IMR-90 (cell line): ENCODE measurements around the gene SYNRG.
A peak's percentile ranks its signal among the peaks of the same experiment; 100 is the strongest.

ENCODE experiments used
- BHLHE40 ChIP-seq: fragments of 150-350 bp; IDR thresholded peaks from 2 replicates; pipeline ENCODE4 v1.6.1; 2016; ENCODE audit warnings: mild to moderate bottlenecking, low read depth, low read length
- CEBPB ChIP-seq: IDR thresholded peaks from 2 replicates; pipeline ENCODE4 v1.6.1; 2012; ENCODE audit warnings: low read depth, low read length, improper control_type of control experiment
- CHD1 ChIP-seq: IDR thresholded peaks from 2 replicates; pipeline ENCODE4 v1.6.1; 2012; ENCODE audit warnings: low read depth, low read length, improper control_type of control experiment
- MAFK ChIP-seq: IDR thresholded peaks from 2 replicates; pipeline ENCODE4 v1.6.1; 2012; ENCODE audit warnings: low read depth, low read length, improper control_type of control experiment
- MAZ ChIP-seq: IDR thresholded peaks from 2 replicates; pipeline ENCODE4 v1.6.1; 2012; ENCODE audit warnings: low read depth, mild to moderate bottlenecking, low read length, improper control_type of control experiment, moderate library complexity, borderline replicate concordance
- MXI1 ChIP-seq: IDR thresholded peaks from 2 replicates; pipeline ENCODE4 v1.6.1; 2012; ENCODE audit warnings: low read depth, mild to moderate bottlenecking, low read length, moderate library complexity, borderline replicate concordance
- NFE2L2 ChIP-seq: fragments of 150-350 bp; IDR thresholded peaks from 2 replicates; pipeline ENCODE4 v1.6.1; 2016; ENCODE audit warnings: low read depth, mild to moderate bottlenecking, low read length
- POLR2A ChIP-seq: IDR thresholded peaks from 2 replicates; pipeline ENCODE4 v1.6.1; 2012; ENCODE audit warnings: mild to moderate bottlenecking, low read depth, low read length
- RAD21 ChIP-seq: IDR thresholded peaks from 2 replicates; pipeline ENCODE4 v1.6.1; 2012; ENCODE audit warnings: low read length, improper control_type of control experiment
- RCOR1 ChIP-seq: IDR thresholded peaks from 2 replicates; pipeline ENCODE4 v1.6.1; 2012; ENCODE audit warnings: mild to moderate bottlenecking, low read length, improper control_type of control experiment; ENCODE audit not compliant: insufficient replicate concordance
- RFX5 ChIP-seq: IDR thresholded peaks from 2 replicates; pipeline ENCODE4 v1.8.0; 2012; ENCODE audit warnings: low read depth, mild to moderate bottlenecking, low read length, moderate library complexity
- TF ChIP-seq, protein P1 (sequence below): conservative IDR thresholded peaks from 2 replicates; pipeline ENCODE4 v1.5.1; 2012; ENCODE audit warnings: mild to moderate bottlenecking, low read depth, low read length, improper control_type of control experiment
- TF ChIP-seq, protein P2 (sequence below): fragments of 150-350 bp; IDR thresholded peaks from 2 replicates; pipeline ENCODE4 v1.6.1; 2016; ENCODE audit warnings: low read depth, mild to moderate bottlenecking, low read length, moderate library complexity, borderline replicate concordance
- TF ChIP-seq, protein P3 (sequence below): fragments of 150-350 bp; IDR thresholded peaks from 2 replicates; pipeline ENCODE4 v1.6.1; 2017; ENCODE audit warnings: mild to moderate bottlenecking, antibody characterized with exemption, low read length, low read depth

DNA sequence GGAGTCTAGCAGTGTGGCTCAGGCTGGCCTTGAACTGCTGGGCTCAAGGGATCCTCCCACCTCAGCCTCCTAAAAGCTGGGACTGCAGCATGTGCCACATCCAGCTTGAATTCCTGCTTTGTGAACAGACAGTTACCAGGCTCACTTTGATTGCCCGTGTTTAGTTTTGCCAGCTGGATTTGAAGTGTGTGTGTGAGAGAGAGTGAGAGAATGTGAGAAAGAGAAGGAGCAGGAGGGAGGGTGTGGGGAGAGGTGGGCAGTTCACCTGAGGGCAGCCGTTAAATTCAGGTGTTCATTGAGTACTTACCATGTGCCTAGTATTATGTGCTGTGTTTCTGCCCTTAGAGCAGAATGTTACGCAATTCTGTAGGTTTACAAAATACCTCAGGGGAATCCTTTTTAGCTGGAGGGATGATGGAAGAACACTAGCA lies 114.8 kb downstream of the SYNRG start:
- TF ChIP-seq, protein P1, sequence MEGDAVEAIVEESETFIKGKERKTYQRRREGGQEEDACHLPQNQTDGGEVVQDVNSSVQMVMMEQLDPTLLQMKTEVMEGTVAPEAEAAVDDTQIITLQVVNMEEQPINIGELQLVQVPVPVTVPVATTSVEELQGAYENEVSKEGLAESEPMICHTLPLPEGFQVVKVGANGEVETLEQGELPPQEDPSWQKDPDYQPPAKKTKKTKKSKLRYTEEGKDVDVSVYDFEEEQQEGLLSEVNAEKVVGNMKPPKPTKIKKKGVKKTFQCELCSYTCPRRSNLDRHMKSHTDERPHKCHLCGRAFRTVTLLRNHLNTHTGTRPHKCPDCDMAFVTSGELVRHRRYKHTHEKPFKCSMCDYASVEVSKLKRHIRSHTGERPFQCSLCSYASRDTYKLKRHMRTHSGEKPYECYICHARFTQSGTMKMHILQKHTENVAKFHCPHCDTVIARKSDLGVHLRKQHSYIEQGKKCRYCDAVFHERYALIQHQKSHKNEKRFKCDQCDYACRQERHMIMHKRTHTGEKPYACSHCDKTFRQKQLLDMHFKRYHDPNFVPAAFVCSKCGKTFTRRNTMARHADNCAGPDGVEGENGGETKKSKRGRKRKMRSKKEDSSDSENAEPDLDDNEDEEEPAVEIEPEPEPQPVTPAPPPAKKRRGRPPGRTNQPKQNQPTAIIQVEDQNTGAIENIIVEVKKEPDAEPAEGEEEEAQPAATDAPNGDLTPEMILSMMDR = no peak
- no peak; the same call in 1 of the 2 replicates for TF ChIP-seq POLR2A
- TF ChIP-seq RFX5 = no peak
- TF ChIP-seq MAFK = no peak
- TF ChIP-seq BHLHE40 = no peak; the same call in 1 of the 2 replicates
- TF ChIP-seq, protein P2, sequence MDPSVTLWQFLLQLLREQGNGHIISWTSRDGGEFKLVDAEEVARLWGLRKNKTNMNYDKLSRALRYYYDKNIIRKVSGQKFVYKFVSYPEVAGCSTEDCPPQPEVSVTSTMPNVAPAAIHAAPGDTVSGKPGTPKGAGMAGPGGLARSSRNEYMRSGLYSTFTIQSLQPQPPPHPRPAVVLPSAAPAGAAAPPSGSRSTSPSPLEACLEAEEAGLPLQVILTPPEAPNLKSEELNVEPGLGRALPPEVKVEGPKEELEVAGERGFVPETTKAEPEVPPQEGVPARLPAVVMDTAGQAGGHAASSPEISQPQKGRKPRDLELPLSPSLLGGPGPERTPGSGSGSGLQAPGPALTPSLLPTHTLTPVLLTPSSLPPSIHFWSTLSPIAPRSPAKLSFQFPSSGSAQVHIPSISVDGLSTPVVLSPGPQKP = no peak
- peak; percentile 97 for TF ChIP-seq CEBPB
- no peak for TF ChIP-seq RAD21
- TF ChIP-seq MAZ = no peak
- no peak for TF ChIP-seq RCOR1
- TF ChIP-seq MXI1 = no peak
- no peak for TF ChIP-seq NFE2L2
- no peak for TF ChIP-seq CHD1
- TF ChIP-seq, protein P3, sequence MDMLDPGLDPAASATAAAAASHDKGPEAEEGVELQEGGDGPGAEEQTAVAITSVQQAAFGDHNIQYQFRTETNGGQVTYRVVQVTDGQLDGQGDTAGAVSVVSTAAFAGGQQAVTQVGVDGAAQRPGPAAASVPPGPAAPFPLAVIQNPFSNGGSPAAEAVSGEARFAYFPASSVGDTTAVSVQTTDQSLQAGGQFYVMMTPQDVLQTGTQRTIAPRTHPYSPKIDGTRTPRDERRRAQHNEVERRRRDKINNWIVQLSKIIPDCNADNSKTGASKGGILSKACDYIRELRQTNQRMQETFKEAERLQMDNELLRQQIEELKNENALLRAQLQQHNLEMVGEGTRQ = no peak
